Muscle layer of duodenum (tissue), 2 donors: ENCODE measurements around the gene SRSF7.
"Not testable (repeated sequence)": the region's sequence is repeated elsewhere in the genome, so short reads cannot be mapped to it uniquely, and the experiment has no call there.

Experiments
- H3K27ac ChIP-seq: one replicate; pipeline ENCODE4 v1.7.0; 2013; ENCODE audit warnings: mild to moderate bottlenecking, low read length
- H3K27me3 ChIP-seq: one replicate; pipeline ENCODE4 v1.7.0; 2013; ENCODE audit warnings: low read depth, mild to moderate bottlenecking, control low read depth, low read length
- H3K36me3 ChIP-seq, 2 donors: one replicate each; pipeline ENCODE4 v1.7.0; 2013; ENCODE audit warnings: low read length in 2 of 2, control low read depth in 1 of 2, mild to moderate bottlenecking in 1 of 2; ENCODE audit not compliant: insufficient read depth in 2 of 2, control insufficient read depth in 1 of 2
- H3K4me1 ChIP-seq, 2 donors: one replicate each; pipeline ENCODE4 v1.7.0; 2013; ENCODE audit warnings: low read length in 2 of 2, mild to moderate bottlenecking in 2 of 2, control low read depth in 1 of 2, moderate library complexity in 1 of 2; ENCODE audit not compliant: insufficient read depth in 2 of 2, control insufficient read depth in 1 of 2
- H3K4me3 ChIP-seq, 2 donors: one replicate each; pipeline ENCODE4 v1.7.0; 2013; ENCODE audit warnings: low read length in 2 of 2, low read depth in 1 of 2, mild to moderate bottlenecking in 1 of 2
- H3K9me3 ChIP-seq, 2 donors: one replicate each; pipeline ENCODE4 v1.7.0; 2013; ENCODE audit warnings: low read length in 2 of 2, control low read depth in 1 of 2, mild to moderate bottlenecking in 1 of 2; ENCODE audit not compliant: control insufficient read depth in 1 of 2
- donor health status: healthy.

Gene SRSF7

GRCh38 chr2:38711558-38711957 is 39.6 kb downstream of the SRSF7 start:
- Histone ChIP-seq H3K9me3 (no peaks in the 10 kb centered on the region), H3K27me3 (no peaks in the 10 kb centered on the region), H3K4me3 (no peak overlapping the region), H3K4me1 (no peaks in the 10 kb centered on the region), H3K27ac (no peak overlapping the region), H3K36me3 (peaks cover 0 to 5% of the 10 kb centered on the region in 2 donors)

- no peaks in the 10 kb centered on the region for H3K9me3 ChIP-seq
- H3K4me3 ChIP-seq: no peak overlapping the region
- peaks cover 0 to 5% of the 10 kb centered on the region in 2 donors for H3K36me3 ChIP-seq
- H3K27ac ChIP-seq: no peak overlapping the region
- no peaks in the 10 kb centered on the region for H3K4me1 ChIP-seq
- no peaks in the 10 kb centered on the region for H3K27me3 ChIP-seq
Observed at GRCh38 chr2:38709567-38710194, 41.5 kb downstream of the SRSF7 start.

- no peak overlapping the region for H3K27ac ChIP-seq
- H3K27me3 ChIP-seq: no peaks in the 10 kb centered on the region
- H3K4me1 ChIP-seq: no peaks in the 10 kb centered on the region
- H3K9me3 ChIP-seq: no peaks in the 10 kb centered on the region
- H3K4me3 ChIP-seq: no peak overlapping the region
- H3K36me3 ChIP-seq: peaks cover 0 to 5% of the 10 kb centered on the region in 2 donors
Observed at GRCh38 chr2:38708900-38709566, 42.1 kb downstream of the SRSF7 start.

GRCh38 chr2:38708491-38708890 is 42.7 kb downstream of the SRSF7 start:
- H3K4me1 ChIP-seq, H3K36me3 ChIP-seq, H3K27me3 ChIP-seq, H3K4me3 ChIP-seq, H3K27ac ChIP-seq, H3K9me3 ChIP-seq: not testable (repeated sequence)

- Histone ChIP-seq H3K4me1 (no peaks in the 10 kb centered on the region), H3K9me3 (no peaks in the 10 kb centered on the region), H3K27me3 (no peaks in the 10 kb centered on the region), H3K36me3 (peaks cover 0 to 4% of the 10 kb centered on the region in 2 donors), H3K27ac (no peak overlapping the region), H3K4me3 (no peak overlapping the region)
Observed at GRCh38 chr2:38706846-38707345, 44.3 kb downstream of the SRSF7 start.

- H3K27ac ChIP-seq: no peak overlapping the region
- no peak overlapping the region for H3K4me3 ChIP-seq
- H3K36me3 ChIP-seq: no peaks in the 10 kb centered on the region
- no peaks in the 10 kb centered on the region for H3K4me1 ChIP-seq
- H3K27me3 ChIP-seq: no peaks in the 10 kb centered on the region
- no peaks in the 10 kb centered on the region for H3K9me3 ChIP-seq
Observed at GRCh38 chr2:38704664-38705063, 46.5 kb downstream of the SRSF7 start.

- not testable (repeated sequence) for H3K9me3 ChIP-seq, H3K27me3 ChIP-seq, H3K27ac ChIP-seq, H3K36me3 ChIP-seq, H3K4me1 ChIP-seq, H3K4me3 ChIP-seq
Observed at GRCh38 chr2:38703336-38703735, 47.8 kb downstream of the SRSF7 start.

GRCh38 chr2:38702413-38702812 is 48.7 kb downstream of the SRSF7 start:
- no peak overlapping the region for H3K27ac ChIP-seq
- H3K36me3 ChIP-seq: no peaks in the 10 kb centered on the region
- no peaks in the 10 kb centered on the region for H3K9me3 ChIP-seq
- no peaks in the 10 kb centered on the region for H3K27me3 ChIP-seq
- no peak overlapping the region for H3K4me3 ChIP-seq
- peaks cover 0 to 4% of the 10 kb centered on the region in 2 donors for H3K4me1 ChIP-seq

GRCh38 chr2:38701542-38701941 is 49.6 kb downstream of the SRSF7 start:
- H3K4me1 ChIP-seq: peaks cover 0 to 4% of the 10 kb centered on the region in 2 donors

GRCh38 chr2:38700881-38701458 is 50.2 kb downstream of the SRSF7 start:
- Histone ChIP-seq H3K4me3 (no peak overlapping the region), H3K27me3 (no peaks in the 10 kb centered on the region), H3K27ac (no peak overlapping the region), H3K4me1 (peaks cover 0 to 4% of the 10 kb centered on the region in 2 donors), H3K36me3 (no peaks in the 10 kb centered on the region), H3K9me3 (no peaks in the 10 kb centered on the region)

More at GRCh38 chr2:38701542-38701941, 49.6 kb downstream of the SRSF7 start:
- Histone ChIP-seq H3K27me3 (no peaks in the 10 kb centered on the region), H3K9me3 (no peaks in the 10 kb centered on the region), H3K4me3 (no peak overlapping the region), H3K36me3 (no peaks in the 10 kb centered on the region), H3K27ac (no peak overlapping the region)

GRCh38 chr2:38700113-38700785 is 50.9 kb downstream of the SRSF7 start:
- H3K27ac ChIP-seq: no peak overlapping the region
- H3K4me3 ChIP-seq: no peak overlapping the region
- H3K4me1 ChIP-seq: peaks cover 0 to 4% of the 10 kb centered on the region in 2 donors
- H3K36me3 ChIP-seq: no peaks in the 10 kb centered on the region
- no peaks in the 10 kb centered on the region for H3K27me3 ChIP-seq
- H3K9me3 ChIP-seq: no peaks in the 10 kb centered on the region
